IPS-15b (cell line): ENCODE data around the gene MAPKAPK3.

Source experiments
- H3K27me3 ChIP-seq: one replicate; pipeline ENCODE4 v1.6.1; 2013; ENCODE audit warnings: low read length; ENCODE audit not compliant: control insufficient read depth, insufficient read depth
- H3K36me3 ChIP-seq: one replicate; pipeline ENCODE4 v1.6.1; 2013; ENCODE audit warnings: low read length; ENCODE audit not compliant: control insufficient read depth, insufficient read depth
- H3K4me1 ChIP-seq: one replicate; pipeline ENCODE4 v1.6.1; 2013; ENCODE audit warnings: mild to moderate bottlenecking, low read length; ENCODE audit not compliant: control insufficient read depth, insufficient read depth
- H3K4me3 ChIP-seq: one replicate; pipeline ENCODE4 v1.5.1; 2013; ENCODE audit warnings: low read depth, low read length
- H3K9ac ChIP-seq: one replicate; pipeline ENCODE4 v1.6.1; 2013; ENCODE audit warnings: low read depth, mild to moderate bottlenecking, low read length
- H3K9me3 ChIP-seq: one replicate; pipeline ENCODE4 v1.6.1; 2013; ENCODE audit warnings: mild to moderate bottlenecking, low read length; ENCODE audit not compliant: control insufficient read depth, insufficient read depth

The MAPKAPK3 gene

DNA sequence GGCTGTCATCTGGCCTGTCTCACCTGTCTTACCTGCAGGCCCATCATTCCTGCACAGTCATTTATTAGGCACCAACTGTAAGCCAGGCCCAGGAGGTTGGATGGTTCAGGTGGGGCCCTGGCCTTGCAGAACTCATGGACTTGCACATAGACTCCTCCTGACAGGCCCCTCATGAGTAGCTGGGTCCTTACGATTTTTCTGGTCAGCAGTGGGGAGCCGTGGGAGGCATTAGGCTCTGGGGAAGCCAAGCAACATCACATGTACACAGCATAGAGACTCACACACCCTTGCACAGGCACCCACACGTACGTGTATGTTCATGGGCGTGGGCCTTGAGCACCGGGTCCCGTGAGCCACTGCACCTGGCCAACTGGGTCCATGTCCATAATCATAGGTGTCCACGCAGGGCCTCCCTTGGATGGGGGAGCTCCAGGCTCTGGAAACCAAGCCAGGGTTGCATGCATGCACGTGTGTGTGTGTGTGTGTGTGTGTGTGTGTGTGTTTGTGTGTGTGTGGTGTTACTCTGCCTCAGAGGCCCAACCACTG lies 25.7 kb upstream of the MAPKAPK3 start:
- Histone ChIP-seq H3K4me3 (no peak overlapping the region), H3K36me3 (no peaks in the 10 kb centered on the region), H3K4me1 (no peaks in the 10 kb centered on the region), H3K9me3 (no peaks in the 10 kb centered on the region), H3K9ac (no peak overlapping the region), H3K27me3 (no peaks in the 10 kb centered on the region)

DNA sequence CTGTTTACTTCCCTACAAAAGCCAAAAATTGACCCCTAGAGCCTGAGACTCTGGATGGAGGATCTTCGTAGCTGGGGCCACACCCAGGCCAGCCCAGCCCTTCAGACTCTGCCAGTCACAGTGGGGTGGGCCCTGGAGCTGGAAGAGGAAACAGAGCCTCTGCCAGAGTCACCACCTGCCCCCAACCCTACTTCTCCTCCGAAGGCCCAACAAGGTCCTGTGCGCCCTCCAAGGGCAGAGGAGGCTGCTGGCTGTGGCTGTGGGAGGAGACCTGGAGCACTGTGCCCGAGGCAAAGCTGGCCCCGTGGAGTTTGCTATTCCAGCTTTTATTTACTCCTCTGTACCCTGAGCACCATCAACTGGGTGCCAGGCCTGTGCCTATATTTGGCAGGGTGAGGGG lies 24.4 kb upstream of the MAPKAPK3 start:
- Histone ChIP-seq H3K36me3 (no peaks in the 10 kb centered on the region), H3K9me3 (no peaks in the 10 kb centered on the region), H3K27me3 (no peaks in the 10 kb centered on the region), H3K4me3 (no peak overlapping the region), H3K4me1 (no peaks in the 10 kb centered on the region), H3K9ac (no peak overlapping the region)

DNA sequence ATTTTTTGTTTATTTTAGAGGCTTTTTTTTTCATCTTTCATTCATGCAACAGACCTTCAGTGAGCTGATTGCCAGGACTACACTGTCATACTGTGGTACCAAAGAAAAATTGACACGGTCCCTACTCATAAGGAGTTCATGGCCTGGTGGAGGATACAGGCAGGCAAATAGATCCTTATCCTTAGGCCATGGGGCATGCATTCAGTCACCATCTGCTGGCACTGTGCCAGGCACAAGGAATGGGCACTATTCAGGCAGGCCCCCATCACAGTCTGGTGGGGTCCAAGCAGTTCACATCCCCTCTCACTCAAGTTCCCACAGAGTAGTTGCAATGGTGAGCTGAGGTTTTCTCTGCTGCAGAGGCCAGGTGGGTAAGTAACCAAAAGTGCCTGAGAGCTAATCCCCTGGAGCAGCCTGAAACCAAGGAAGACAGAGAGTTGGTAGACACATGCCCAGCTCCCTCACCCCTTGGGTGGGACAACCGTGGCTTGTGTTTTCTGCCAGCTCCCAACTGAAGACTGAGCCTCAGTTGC lies 22.6 kb upstream of the MAPKAPK3 start:
- Histone ChIP-seq H3K4me3 (no peak overlapping the region), H3K9me3 (no peaks in the 10 kb centered on the region), H3K36me3 (no peaks in the 10 kb centered on the region), H3K27me3 (no peaks in the 10 kb centered on the region), H3K4me1 (no peaks in the 10 kb centered on the region), H3K9ac (no peak overlapping the region)

DNA sequence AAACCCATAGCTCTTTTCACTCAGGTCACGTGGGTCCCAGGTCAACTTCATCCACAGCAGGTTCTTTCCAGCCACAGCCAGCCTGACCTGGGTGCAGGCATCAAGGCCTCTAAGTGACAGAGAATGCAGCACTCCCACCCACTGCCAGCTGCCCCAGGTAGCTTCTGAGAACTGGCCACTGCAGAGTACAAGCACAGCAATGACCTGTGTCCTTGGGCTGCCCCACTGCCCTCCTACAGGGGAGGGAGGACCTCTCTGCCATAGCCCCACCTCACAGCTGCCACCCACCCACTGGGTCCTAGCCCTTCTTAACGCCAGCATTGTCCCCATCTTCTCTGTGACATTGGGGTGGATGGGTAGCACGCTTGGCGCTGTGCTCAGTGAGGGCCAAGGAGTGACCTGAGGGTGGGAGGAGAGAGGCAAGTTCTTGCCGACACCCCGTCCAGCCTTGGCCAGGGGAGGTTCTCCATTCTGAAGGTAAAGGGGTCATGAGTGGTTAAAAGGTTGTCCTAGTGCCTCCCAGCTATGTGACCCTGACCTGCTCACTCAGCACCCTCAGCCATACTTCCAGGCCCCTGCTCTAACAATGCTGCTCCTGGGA lies 17.7 kb upstream of the MAPKAPK3 start:
- Histone ChIP-seq H3K4me3 (no peak overlapping the region), H3K9ac (no peak overlapping the region), H3K4me1 (no peaks in the 10 kb centered on the region)

DNA sequence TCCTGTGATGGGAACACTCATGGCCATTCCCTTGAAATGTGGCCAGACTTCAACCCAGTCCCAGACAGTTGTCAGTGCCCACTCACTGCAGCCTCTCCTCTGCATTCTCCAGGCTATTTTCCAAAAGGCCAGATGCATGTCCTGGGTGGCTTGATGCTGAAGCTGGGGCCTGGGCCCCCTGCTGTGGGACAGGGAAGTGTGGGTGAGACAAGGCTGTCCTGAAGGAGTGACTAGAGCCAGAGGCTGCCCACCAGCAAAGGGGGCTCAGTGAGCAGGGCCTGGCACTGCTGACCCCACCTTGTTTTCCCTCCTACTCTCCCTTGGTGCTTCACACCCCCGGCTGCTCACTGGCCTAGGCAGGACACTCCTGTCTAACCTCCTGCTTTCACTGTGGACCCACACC lies 17.2 kb upstream of the MAPKAPK3 start:
- H3K9ac ChIP-seq = no peak overlapping the region

More for the DNA sequence above, 17.7 kb upstream of the MAPKAPK3 start:
- Histone ChIP-seq H3K9me3 (no peaks in the 10 kb centered on the region), H3K36me3 (no peaks in the 10 kb centered on the region), H3K27me3 (no peaks in the 10 kb centered on the region)

DNA sequence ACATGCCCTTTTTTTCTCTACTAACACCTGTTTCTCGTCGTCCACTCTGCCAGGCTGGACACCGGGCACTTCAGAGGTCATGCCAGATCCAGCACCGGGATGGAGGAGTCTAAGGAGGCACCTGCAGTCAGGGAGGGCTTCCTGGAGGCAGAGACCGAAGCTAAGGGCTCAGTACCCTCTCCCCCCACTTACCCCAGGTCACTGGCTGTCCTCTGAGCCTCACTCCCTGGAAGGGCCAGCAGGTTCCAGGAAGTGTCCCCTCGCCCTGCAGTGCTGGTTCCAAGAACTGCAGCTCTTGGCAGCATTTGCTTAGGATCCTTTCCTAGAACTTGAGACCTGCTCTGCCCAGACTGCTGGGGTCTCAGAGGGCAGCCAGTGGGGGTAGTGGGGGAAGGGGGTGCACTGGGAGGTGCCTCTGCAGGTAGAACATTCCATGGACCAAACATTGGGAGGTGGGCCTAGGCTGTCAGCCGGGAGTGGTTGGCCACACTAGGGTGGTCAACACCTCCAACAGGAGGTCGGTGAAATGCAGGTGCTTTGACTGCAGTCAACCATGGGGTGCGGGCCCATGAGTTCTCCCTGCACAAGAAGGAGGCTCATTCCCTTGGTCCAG lies 16.7 kb upstream of the MAPKAPK3 start:
- no peak overlapping the region for H3K9ac ChIP-seq
- H3K27me3 ChIP-seq = no peaks in the 10 kb centered on the region
- no peaks in the 10 kb centered on the region for H3K36me3 ChIP-seq
- H3K9me3 ChIP-seq = no peaks in the 10 kb centered on the region
- no peak overlapping the region for H3K4me3 ChIP-seq
- no peaks in the 10 kb centered on the region for H3K4me1 ChIP-seq

More for the DNA sequence above, 17.2 kb upstream of the MAPKAPK3 start:
- Histone ChIP-seq H3K9me3 (no peaks in the 10 kb centered on the region), H3K36me3 (no peaks in the 10 kb centered on the region), H3K27me3 (no peaks in the 10 kb centered on the region), H3K4me1 (no peaks in the 10 kb centered on the region), H3K4me3 (no peak overlapping the region)

DNA sequence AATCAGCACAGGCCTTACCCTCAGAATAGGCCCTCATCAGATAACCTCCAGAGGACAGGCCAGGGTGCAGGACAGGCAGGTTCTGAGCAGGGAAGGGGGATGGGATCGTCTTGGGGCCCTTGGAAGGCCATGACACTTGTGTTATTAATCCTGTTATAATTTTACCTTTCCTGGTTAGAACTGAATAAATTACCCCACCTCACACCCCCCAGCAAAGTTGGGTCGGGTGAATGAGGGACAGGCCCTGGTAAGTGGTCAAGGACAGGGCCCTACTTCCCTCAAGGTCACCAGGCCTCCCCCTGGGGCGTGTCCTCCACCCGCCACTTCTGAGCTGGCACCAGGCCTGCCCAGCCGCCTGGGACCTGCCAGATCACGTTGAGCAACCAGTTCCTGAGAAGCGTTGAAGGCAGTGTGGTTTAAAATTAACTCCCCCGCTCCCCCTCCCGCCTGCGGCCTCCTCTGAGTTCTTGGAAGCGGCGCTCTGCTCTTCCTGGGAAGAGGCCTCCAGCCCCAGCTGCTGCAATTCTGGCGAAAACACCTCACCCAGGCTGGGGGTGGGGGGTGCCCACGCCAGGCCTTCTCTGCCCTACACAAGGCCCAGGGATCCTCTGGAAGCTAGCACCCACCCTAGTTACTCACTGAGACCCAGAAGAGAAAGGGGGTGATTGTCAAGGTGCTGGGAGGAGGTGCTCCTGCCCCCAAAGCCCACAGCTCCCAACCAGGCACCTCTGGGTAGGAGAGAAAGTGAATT lies 15.9 kb upstream of the MAPKAPK3 start:
- no peak overlapping the region for H3K4me3 ChIP-seq

DNA sequence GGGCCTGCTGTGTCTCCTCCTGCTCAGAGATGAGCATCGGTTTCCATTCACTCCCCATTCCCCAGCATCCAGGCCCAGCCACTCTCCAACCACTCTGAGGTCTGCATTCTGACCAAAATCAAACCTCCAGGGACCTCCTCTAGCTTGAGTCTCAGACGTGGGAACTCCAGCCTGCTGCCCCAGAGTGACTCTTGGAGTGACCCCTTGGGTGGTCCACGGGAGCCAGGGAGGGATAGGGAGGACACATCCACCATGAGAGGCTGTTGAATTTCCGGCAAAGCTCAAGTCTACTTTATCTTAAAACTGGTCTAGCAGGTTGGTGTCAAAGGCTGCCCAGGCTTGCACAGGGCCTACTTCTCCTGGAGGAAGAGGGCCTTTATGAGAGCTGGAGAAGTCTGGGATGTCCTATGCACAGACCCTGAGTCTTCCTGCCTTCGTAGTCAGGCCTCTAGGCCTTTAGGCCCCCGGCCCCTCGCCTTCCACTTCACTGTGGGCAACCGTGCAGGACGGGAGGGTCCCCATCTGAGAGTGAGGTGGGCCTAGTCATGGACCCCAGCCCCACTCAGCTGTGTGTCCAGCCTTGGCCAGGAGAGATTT lies 14.3 kb upstream of the MAPKAPK3 start:
- H3K4me3 ChIP-seq = no peak overlapping the region
- no peaks in the 10 kb centered on the region for H3K36me3 ChIP-seq
- no peaks in the 10 kb centered on the region for H3K9me3 ChIP-seq
- H3K4me1 ChIP-seq = no peaks in the 10 kb centered on the region
- no peaks in the 10 kb centered on the region for H3K27me3 ChIP-seq
- H3K9ac ChIP-seq = no peak overlapping the region

More for the DNA sequence above, 15.9 kb upstream of the MAPKAPK3 start:
- Histone ChIP-seq H3K36me3 (no peaks in the 10 kb centered on the region), H3K27me3 (no peaks in the 10 kb centered on the region), H3K4me1 (no peaks in the 10 kb centered on the region), H3K9me3 (no peaks in the 10 kb centered on the region), H3K9ac (no peak overlapping the region)

DNA sequence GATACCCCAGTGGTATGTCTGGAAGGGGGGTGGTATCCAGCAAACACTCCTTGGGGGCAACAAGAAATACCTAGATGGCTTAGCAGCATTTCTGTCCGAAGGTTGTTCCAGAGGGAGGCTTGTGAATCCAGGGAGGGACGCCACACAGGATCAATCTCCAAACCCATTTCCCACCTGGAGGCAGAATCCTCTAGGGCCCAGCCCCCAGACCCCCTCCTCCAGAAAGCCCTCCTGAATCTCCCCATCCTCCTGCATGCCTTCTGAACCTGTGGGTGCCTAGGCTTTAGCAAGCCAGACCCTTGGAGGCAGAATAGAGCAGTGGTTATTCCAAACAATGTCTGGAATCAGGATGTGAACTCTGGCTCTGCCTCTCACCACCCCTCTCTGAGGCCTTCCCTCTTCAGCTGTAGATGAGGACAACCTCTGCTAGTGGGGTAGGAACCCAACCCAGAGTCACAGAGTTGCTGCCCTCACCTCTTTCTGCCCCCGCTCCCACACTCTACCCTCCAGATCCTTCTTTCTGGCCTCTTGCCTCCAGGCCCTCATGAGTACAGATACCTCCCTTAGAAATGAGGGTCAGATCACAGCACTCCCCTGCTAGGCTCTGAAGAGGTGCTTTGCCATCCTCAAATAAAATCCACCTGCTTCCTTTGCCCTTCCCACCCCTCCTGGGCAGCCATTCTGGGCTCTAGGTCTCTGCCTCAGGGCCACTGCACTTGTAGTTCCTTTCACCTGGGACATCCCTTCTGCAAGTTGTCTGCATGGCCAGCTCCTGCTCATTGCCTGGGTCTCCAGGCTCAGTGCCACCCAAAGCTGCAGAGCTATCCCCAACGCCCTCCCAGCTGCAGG lies 13.5 kb upstream of the MAPKAPK3 start:
- no peaks in the 10 kb centered on the region for H3K36me3 ChIP-seq
- H3K27me3 ChIP-seq = no peaks in the 10 kb centered on the region
- no peak overlapping the region for H3K9ac ChIP-seq
- H3K4me3 ChIP-seq = no peak overlapping the region
- H3K9me3 ChIP-seq = no peaks in the 10 kb centered on the region
- H3K4me1 ChIP-seq = no peaks in the 10 kb centered on the region

DNA sequence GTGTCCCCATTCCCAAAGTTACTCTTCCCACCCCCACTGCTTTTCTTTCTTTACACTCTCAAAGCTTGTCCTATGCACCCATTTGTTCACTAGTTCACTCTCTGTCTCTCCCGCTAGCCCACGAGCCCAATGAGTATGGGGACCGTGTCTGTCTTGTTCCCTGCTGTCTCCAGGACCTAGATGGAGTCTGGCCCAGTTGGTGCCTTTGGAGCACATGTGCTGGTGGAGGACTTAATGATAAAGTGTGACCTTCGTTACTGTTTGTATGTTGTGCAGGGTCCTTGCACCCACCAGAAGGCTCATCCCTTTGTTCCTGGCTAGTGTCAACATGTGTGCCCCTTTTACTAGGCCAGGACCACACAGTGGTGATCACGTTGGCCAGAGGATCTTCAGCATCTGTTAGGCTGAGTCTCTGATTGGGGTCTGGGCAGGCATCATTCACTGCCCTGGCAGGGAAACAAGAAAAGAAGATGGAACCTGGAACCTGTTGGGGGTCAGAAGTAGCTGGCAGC lies 12.8 kb upstream of the MAPKAPK3 start:
- Histone ChIP-seq H3K27me3 (peaks cover 2% of the 10 kb centered on the region), H3K9me3 (no peaks in the 10 kb centered on the region), H3K36me3 (no peaks in the 10 kb centered on the region), H3K4me1 (no peaks in the 10 kb centered on the region), H3K9ac (no peak overlapping the region), H3K4me3 (no peak overlapping the region)
